NCI-H2196 (cell line): Measurements from ENCODE around the gene C16orf95.

Experiments used
- DNase-seq: peaks from one replicate; lab custom pipeline; 2025; ENCODE audit not compliant: unreplicated experiment; lab: John Stamatoyannopoulos, UW

Gene C16orf95

GRCh38 chr16:87295661-87296531 lies 21.3 kb downstream of the C16orf95 start:
- DNase-seq, result no peak

- no peak for DNase-seq
Observed at GRCh38 chr16:87295259-87295658, 21.9 kb downstream of the C16orf95 start.

DNA sequence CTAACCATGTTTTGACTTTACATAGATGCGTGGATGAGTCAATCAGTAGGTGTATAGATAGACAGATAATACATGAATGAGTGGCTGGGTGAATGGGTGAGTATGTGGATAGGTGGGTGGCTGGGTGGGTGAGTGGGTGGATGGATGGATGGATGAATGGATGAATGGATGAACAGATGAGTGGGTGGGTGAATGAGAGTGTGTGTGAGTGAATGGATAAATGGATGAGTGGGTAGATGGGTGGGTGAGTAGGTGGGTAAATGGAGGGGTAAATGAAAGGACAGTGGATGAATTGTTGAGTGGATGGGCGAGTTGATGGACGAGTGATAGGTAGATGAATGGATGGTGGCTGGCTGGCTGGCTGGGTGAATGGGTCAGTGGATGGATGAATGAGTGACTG lies 23.2 kb downstream of the C16orf95 start:
- DNase-seq, result no peak

DNA sequence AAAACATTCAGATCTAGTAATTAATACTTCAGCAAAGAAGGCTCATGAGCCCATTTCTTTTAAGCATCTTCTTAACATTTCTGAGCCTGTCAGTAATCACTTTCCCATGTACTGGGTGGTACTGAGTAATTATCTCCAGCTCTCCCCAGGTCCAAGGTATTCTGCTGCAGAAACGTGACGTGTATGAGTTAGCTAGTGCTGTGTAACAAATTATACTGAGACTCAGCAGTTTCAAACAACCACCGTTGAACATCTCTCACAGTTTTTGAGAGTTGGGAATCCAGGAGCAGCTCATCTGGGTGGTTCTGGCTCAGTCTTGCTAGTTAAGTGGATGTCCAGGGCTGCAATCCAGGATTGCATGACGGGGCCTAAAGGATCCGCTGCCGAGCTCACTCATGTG lies 25.2 kb downstream of the C16orf95 start:
- DNase-seq, result no peak

DNA sequence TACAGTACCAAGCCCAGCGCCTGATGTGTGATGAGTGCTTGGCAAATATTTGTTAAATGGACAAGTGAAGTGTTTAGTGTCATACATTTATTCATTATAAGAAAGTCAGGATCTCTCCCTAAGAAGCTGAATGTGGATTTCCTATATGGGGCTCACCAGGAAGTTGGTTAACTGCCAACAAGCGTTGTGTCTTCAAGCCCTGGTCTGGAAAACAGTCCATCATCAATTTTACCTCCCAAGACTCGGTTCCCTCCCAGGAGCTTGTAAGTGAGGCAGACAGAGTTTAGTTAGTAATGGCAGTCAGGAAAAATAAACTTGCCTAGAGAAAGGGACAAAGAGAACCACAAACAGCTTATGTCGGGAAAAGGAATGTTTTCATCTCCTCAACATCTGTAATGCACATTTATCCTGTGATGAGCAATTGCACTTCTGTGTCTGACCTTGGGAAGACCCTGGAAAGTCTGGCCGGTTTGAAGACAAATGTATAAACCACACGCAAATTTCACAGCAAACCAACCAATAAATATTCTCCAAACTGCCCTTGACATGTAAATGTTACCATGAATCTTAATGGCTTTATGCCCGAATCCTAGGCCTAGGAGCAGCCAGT lies 28.3 kb downstream of the C16orf95 start:
- DNase-seq, result no peak

DNA sequence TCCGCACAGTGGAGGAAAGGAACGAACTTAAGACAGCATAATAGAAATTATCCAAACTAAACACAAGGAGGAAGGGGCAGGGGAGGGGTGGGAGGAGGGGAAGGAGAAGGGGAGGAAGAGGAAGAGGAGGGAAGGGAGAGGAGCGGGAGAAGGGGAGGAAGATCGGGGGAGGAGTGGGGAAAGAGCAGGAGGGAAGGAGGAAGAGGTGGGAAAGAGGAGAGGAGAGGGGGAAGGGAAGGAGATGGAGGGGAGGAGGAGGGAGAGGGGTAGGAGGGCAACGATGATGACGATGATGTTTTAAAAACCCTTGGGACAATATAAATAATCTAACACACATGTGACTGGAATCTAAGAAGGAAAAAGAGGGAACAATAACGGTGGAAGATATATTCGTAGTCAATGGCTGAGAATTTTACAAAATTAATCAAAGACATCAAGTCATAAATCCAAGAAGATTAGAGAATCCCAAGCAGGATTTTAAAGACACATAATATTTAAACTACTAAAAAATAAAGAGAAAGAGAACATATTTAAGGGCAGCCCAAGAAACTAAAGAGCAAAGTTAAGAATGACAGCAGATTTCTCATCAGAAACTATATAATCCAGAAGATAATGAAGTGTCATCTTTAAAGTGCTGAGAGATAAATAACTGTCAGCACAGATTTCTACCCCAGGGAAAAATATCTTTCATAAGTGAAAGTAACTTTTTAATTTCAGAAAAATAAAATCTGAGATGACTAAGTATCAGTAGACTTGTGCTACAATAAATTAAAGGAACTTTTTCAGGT lies 30.2 kb downstream of the C16orf95 start:
- DNase-seq, result no peak

DNA sequence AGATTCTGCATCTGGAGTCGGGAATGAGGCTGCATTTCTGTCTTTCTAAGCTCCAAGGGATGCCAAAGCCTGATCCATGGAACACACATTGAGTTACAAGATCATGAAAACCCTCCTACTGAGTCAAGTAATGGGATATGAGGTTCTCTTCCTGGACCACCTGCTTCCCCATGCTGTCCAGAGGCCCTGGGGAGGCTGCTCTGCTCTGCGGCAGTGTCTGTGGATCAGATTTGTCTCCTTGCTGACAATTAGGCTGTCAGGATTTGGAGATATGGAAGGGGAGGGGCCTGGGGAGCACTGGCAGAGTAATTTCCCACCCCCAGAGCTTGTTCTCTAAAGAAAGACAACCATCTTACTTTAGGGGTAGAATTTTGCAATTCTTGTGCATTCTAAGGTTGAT lies 33.0 kb downstream of the C16orf95 start:
- no peak for DNase-seq

GRCh38 chr16:87279094-87279658 lies 38.0 kb downstream of the C16orf95 start:
- DNase-seq, result no peak

- peak; percentile 36 for DNase-seq
Observed at GRCh38 chr16:87278191-87279093, 38.8 kb downstream of the C16orf95 start.

- DNase-seq, result no peak
Observed at GRCh38 chr16:87276924-87277323, 40.3 kb downstream of the C16orf95 start.

- DNase-seq, result no peak
Observed at GRCh38 chr16:87276091-87276701, 41.0 kb downstream of the C16orf95 start.

GRCh38 chr16:87274794-87275193 lies 42.4 kb downstream of the C16orf95 start:
- DNase-seq, result no peak

GRCh38 chr16:87273471-87274030 lies 43.6 kb downstream of the C16orf95 start:
- no peak for DNase-seq

DNA sequence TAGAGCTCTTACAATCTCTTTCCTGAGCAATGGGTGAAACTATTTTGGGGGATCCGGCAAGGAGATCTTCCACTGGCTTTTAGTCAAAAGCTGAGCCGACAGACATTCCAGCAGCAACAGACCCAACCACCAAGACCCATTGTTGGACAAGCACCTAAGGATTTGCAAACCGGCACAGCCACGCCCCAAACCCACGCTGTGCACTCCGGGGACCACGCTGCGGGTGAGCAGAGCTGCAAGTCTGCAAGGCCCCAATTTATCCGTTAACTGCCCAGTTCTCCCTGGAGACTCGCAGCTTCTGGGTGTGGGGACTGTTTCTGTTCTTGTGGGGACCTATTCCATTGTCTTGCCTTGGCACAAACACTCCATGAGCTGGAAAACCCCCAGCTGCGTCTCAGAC lies 45.9 kb downstream of the C16orf95 start:
- DNase-seq, result no peak

DNA sequence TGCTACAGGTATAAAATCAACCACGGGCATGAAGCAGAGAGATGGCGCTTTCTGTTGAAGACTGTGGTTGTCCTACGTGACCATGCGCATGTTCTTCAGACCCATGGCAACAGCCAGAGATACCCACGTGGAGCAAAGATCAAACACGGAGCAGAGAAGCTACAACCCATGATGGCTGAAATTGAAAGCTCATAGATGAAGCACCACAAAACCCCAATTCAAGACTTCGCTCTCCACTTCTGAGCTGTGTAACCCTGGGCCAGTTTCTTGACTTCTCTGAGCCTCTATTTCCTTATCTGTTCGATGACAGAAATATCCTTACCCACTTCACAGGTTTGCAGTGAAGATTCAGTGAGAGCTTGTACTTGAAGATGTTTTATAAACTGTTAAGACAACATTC lies 49.6 kb downstream of the C16orf95 start:
- no peak for DNase-seq

- no peak for DNase-seq
Observed at GRCh38 chr16:87266846-87267245, 50.3 kb downstream of the C16orf95 start.

- DNase-seq, result no peak
Observed at GRCh38 chr16:87265261-87265660, 51.9 kb downstream of the C16orf95 start.

GRCh38 chr16:87264634-87265033 lies 52.6 kb downstream of the C16orf95 start:
- DNase-seq, result no peak

- no peak for DNase-seq
Observed at GRCh38 chr16:87263418-87264052, 53.7 kb downstream of the C16orf95 start.
